ENCODE results near the gene MC5R.
"Not testable (repeated sequence)": the region's sequence is repeated elsewhere in the genome, so short reads cannot be mapped to it uniquely, and the experiment has no call there.

Gene MC5R

GRCh38 chr18:13836559-13836958 is 12.6 kb downstream of the MC5R start:
- DNase-seq (ENCODE audit: low spot score): no peak

GRCh38 chr18:13849791-13850190 is 25.8 kb downstream of the MC5R start:
- DNase-seq (ENCODE audit: low spot score): no peak

- not testable (repeated sequence) for DNase-seq (ENCODE audit: low spot score)
Measured at GRCh38 chr18:13862898-13863297, 38.9 kb downstream of the MC5R start.

DNA sequence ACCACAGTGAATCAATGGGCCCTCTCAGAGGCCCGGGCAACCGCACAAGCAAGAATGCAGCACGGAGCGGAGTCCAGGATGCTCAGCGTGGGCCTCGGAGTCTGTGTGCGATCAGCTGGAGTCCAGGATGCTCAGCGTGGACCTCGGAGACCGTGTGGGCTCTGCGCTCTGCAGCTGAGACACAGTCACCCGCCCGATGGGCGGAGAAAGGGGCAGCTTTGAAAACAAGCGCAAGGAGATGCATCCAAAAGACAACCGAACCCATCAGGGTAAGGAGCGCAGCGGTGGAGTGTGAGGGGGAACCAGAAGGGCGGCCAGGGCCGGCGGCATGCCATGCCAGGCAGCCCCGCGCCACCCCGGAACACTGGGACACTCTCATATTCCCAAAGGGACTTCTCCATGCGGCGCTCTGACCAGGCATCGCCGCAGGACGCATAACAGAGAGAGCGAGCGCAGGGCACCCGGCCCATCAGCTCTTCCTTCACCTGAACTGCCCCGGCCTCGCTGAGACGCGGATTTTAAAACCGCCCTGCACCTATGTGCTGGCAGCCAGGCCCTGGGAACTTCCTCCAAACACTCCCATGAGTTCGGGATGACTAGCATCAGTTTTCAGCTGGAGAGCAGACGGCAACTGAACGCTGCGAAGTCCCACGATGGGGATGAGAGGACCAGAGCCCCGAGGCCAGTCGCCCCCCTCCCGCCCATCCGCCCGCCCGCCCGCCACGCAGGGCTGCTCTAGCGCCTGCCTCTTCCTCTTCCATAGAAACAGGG is 44.7 kb downstream of the MC5R start:
- no peak for DNase-seq (ENCODE audit: low spot score)

GRCh38 chr18:13871701-13872100 is 47.8 kb downstream of the MC5R start:
- no peak for DNase-seq (ENCODE audit: low spot score)

GRCh38 chr18:13872373-13872772 is 48.4 kb downstream of the MC5R start:
- no peak for DNase-seq (ENCODE audit: low spot score)

DNA sequence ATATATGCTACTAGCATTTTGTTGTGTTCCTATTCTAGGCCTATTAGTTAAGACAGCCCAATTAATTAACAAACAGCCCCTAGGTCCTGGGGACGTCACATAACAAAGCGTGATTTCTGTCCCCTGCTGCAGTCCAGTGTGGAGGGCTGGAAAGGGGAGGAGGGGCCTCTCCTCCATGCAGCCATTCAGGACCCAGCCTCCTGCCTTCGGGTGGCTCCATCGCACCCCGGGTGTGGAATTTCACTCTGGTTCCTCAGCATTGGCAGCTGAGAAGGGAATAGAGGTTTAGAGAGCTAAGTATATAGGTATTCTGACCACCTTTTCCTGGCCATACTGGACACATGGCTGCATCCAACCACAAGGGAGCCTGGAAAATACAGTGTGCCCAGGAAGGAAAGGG is 49.0 kb downstream of the MC5R start:
- no peak for DNase-seq (ENCODE audit: low spot score)

- DNase-seq (ENCODE audit: low spot score): no peak
Measured at GRCh38 chr18:13874558-13874957, 50.6 kb downstream of the MC5R start.
